GM12874 (cell line): ENCODE data around the gene PCDH1.

Source experiments
- CTCF ChIP-seq: IDR thresholded peaks from 2 replicates; pipeline ENCODE4 v1.5.1; 2011; ENCODE audit warnings: low read depth, mild to moderate bottlenecking, control low read depth, low read length, moderate library complexity; ENCODE audit not compliant: insufficient read depth

PCDH1 gene

GRCh38 chr5:141814064-141814964 lies 63.9 kb downstream of the PCDH1 start:
- peak; percentile 78 for TF ChIP-seq CTCF

- no peak for TF ChIP-seq CTCF
Observed at GRCh38 chr5:141812512-141812911, 65.7 kb downstream of the PCDH1 start.

GRCh38 chr5:141811287-141812155 lies 66.7 kb downstream of the PCDH1 start:
- TF ChIP-seq CTCF: peak; percentile 80

DNA sequence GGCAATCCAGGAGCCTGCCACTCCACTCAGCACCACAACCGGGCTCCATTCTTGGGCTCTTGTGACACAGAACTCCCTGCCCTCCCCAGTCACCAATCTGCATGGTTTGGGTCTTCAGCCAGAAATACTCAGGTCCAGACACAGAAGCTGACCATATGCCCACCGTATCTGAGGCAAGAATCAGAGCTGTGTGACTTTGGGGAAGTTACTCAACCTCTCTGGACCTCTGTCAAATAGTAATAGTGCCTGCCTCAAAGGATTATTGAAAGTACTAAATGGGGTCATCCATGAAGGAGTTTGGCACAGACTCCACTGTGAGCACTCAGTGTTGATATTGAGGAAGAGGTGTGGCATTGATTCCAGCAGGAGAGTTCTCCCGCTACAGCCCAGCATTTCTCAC lies 67.5 kb downstream of the PCDH1 start:
- no peak for TF ChIP-seq CTCF

- TF ChIP-seq CTCF: no peak
Observed at GRCh38 chr5:141809380-141810096, 68.7 kb downstream of the PCDH1 start.

GRCh38 chr5:141808857-141809256 lies 69.4 kb downstream of the PCDH1 start:
- TF ChIP-seq CTCF: no peak

- TF ChIP-seq CTCF: no peak
Observed at GRCh38 chr5:141807732-141808131, 70.5 kb downstream of the PCDH1 start.
